SH-SY5Y (cell line): ENCODE data around the gene PDE11A.

Source experiments
- GATA2 ChIP-seq: IDR thresholded peaks from 2 replicates; pipeline ENCODE4 v1.6.1; 2011; ENCODE audit warnings: mild to moderate bottlenecking, low read depth, low read length
- GATA3 ChIP-seq: IDR thresholded peaks from 2 replicates; pipeline ENCODE4 v1.6.1; 2011; ENCODE audit warnings: low read depth, mild to moderate bottlenecking, low read length, moderate library complexity

DNA sequence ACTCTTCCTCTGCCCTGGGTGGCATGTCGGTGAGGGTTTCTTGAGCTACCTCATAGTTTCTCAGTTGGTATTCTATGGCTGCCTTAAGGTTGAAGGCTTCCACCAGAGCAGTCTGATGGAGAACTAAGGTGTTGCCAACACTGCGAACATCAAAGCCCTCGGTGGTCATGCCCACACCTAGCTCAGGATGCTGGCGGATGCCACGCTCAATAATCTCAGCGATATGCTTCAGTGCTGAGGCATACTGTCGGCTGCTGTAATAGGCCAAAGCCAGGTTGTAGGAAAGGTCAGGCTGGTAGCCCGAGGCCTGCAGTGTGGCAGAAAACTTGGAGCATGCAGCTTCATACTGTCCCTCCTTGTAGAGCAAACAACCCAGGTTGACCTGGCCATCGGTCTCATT is 454.7 kb downstream of the PDE11A start:
- TF ChIP-seq GATA3 (no peak), GATA2 (no peak)
